Measurements from ENCODE around the gene HNRNPR. TPM values are rescaled to one million over a fixed set of nuclear protein-coding genes. Genes with fewer than 3 reads are reported as not detected.

HNRNPR gene
- total RNA-seq, 6 experiments from 2014 or later = 115 to 147 (median 144) TPM

DNA sequence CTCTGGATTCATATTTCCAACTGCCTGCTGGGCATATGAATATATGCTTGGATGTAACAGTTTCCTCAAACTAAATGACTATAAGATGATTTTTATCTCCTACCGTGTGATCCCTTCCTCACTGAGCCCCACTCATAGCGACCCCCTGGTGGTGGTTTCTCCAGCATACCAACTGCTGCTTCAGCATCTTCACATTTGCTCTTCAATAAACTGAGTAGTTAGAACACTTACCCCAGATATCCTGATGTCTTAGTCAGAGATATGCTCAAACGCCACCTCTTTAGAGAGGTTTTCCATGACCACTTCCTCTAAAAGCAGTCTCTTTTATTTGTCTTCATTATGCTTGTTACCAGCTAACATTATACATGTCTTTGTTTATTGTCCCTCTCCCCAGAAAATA, 10.2 kb upstream of the HNRNPR start:
- no peak overlapping the region for H3K27ac Mint-ChIP-seq
- TF ChIP-seq, protein P1, sequence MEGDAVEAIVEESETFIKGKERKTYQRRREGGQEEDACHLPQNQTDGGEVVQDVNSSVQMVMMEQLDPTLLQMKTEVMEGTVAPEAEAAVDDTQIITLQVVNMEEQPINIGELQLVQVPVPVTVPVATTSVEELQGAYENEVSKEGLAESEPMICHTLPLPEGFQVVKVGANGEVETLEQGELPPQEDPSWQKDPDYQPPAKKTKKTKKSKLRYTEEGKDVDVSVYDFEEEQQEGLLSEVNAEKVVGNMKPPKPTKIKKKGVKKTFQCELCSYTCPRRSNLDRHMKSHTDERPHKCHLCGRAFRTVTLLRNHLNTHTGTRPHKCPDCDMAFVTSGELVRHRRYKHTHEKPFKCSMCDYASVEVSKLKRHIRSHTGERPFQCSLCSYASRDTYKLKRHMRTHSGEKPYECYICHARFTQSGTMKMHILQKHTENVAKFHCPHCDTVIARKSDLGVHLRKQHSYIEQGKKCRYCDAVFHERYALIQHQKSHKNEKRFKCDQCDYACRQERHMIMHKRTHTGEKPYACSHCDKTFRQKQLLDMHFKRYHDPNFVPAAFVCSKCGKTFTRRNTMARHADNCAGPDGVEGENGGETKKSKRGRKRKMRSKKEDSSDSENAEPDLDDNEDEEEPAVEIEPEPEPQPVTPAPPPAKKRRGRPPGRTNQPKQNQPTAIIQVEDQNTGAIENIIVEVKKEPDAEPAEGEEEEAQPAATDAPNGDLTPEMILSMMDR (IDR thresholded peaks at IDR 0.05) = peak; percentile 39; the same call in 1 of the 2 replicates
- peaks cover 28% of the 10 kb centered on the region for H3K36me3 Mint-ChIP-seq (ENCODE audit: low read depth)
- H3K27me3 Mint-ChIP-seq (ENCODE audit: insufficient read depth) = no peaks in the 10 kb centered on the region
- H3K4me3 Mint-ChIP-seq = no peak overlapping the region
- DNase-seq = no peak
- H3K9me3 Mint-ChIP-seq = peaks cover 14% of the 10 kb centered on the region
- H3K4me1 Mint-ChIP-seq (ENCODE audit: low read depth) = peaks cover 4% of the 10 kb centered on the region; the same call in 1 of the 2 replicates

DNA sequence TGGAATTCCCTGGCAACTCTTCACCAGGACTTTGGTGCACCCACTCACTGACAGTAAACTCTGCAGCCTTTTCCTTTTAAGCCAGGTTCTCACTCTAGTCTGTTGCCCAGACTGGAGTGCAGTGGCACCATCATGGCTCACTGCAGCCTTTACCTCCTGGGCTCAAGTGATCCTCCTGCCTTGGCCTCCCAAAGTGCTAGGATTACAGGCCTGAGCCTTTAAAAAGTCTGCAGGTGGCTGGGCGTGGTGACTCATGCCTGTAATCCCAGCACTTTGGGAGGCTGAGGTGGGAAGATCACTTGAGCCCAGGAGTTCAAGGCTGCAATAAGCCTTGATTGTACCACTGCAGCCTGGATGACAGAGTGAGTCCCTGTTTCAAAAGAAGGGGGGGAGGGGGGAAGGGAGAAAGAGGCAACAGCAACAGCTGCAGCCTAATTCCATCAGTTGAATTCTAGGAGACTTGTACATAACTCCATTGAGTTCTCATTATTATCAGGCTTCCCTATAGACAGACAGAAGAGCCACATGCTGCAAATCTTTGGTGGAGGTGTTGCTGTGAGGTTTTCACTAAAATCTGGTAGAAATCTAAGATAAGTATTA, 8.1 kb upstream of the HNRNPR start:
- TF ChIP-seq, protein P1 (IDR thresholded peaks at IDR 0.05) = no peak
- no peaks in the 10 kb centered on the region for H3K4me1 Mint-ChIP-seq (ENCODE audit: low read depth)
- H3K36me3 Mint-ChIP-seq (ENCODE audit: low read depth) = peaks cover 10% of the 10 kb centered on the region; the same call in 1 of the 2 replicates
- no peak overlapping the region for H3K27ac Mint-ChIP-seq
- no peaks in the 10 kb centered on the region; the same call in none of the 2 replicates for H3K27me3 Mint-ChIP-seq (ENCODE audit: insufficient read depth)
- H3K4me3 Mint-ChIP-seq = no peak overlapping the region
- DNase-seq = no peak
- H3K9me3 Mint-ChIP-seq = no peaks in the 10 kb centered on the region

DNA sequence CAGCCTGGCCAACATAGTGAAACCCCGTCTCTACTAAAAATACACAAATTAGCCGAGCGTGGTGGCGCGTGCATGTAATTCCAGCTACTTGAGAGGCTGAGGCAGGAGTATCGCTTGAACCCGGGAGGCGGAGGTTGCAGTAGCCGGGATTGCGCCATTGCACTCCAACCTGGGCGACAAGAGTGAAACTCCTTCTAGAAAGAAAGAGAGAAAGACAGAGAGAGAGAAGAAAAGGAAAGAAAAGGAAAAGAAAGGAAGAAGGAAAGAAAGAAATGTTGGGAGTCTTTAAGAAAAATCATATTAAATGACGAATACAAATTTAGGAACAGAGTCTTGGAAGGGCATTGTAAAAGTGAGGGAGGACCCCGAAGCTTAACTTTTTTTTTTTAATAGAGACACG, 1.8 kb upstream of the HNRNPR start:
- Mint-ChIP-seq H3K27ac (peak overlapping the region; percentile 43), H3K9me3 (no peaks in the 10 kb centered on the region), H3K4me1 (ENCODE audit: low read depth) (peaks cover 26% of the 10 kb centered on the region), H3K27me3 (ENCODE audit: insufficient read depth) (no peaks in the 10 kb centered on the region; the same call in none of the 2 replicates), H3K4me3 (no peak overlapping the region), H3K36me3 (ENCODE audit: low read depth) (peaks cover 17% of the 10 kb centered on the region)
- DNase-seq = no peak
- TF ChIP-seq, protein P1 (IDR thresholded peaks at IDR 0.05) = no peak

DNA sequence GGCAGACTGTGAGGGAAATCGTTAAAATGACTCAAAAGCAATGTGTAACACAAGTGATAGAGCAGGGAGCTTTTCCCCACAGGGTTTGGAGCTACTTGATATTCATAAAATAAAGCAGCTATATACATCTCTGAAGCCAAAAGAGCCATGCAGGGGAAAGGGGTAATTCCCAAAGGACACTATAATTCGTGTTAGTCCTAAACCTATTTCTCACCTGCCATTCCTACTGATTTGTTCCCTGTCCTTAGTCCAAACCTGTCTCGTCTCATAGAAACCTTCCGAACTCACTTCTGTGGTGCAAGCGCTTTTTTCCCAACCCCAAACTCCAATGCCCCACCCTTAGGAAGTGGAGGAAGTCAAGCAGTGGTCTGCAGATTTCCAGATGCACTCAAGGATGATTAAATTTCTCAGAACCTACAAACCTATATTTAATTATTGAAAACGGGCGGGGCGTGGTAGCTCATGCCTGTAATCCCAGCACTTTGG, 946 bp upstream of the HNRNPR start:
- H3K4me1 Mint-ChIP-seq (ENCODE audit: low read depth) = peaks cover 35% of the 10 kb centered on the region
- H3K9me3 Mint-ChIP-seq = no peaks in the 10 kb centered on the region
- peak overlapping the region; percentile 99 for H3K27ac Mint-ChIP-seq
- TF ChIP-seq, protein P1 (IDR thresholded peaks at IDR 0.05) = no peak
- H3K36me3 Mint-ChIP-seq (ENCODE audit: low read depth) = peaks cover 17% of the 10 kb centered on the region
- no peaks in the 10 kb centered on the region; the same call in none of the 2 replicates for H3K27me3 Mint-ChIP-seq (ENCODE audit: insufficient read depth)
- DNase-seq = no peak
- peak overlapping the region; percentile 95 for H3K4me3 Mint-ChIP-seq

DNA sequence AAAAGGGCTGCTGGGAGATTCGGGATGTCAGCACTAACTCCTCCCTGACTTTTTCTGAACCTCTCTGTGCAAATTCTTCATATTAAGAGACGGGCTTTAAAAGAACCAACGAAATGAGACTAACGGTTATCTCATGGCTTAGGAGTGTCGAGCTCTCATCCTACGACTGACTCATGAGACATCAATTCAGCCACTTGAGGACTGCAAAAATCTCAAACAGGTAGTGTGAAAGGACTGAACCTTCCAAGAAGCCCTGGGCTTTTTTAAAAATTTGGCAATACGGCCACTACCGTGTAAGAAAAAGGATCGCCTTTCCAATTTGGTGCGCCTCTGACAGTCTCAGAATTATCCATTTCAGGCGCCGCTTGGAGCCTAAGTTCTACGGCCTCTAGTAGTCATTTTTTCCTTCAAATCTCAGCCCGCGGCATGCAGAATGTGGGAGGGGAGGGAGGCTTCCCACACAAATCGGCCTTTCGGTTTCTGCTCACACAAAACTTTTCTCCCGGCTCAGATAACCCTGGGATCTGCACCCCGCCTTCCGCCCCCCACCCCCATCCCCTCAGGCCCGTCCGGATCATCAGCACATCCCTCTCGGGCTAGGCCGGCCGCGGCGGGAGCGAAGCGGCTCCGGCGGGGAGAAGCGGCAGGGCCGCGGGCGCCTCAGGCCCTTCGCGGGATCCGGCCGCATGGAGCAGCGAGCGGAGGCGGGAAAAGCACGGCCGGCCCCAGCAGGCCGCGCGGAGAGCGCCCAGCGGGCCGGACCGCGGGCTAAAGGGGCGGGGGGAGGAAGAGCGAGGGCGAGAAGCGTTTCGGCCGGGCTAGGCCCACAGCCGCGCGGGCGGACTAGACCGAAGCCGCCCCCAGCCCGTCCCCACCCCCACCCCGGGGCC, 618 bp downstream of the HNRNPR start:
- peaks cover 49% of the 10 kb centered on the region for H3K4me1 Mint-ChIP-seq (ENCODE audit: low read depth)
- TF ChIP-seq, protein P1 (IDR thresholded peaks at IDR 0.05) = no peak
- no peaks in the 10 kb centered on the region for H3K9me3 Mint-ChIP-seq
- peaks cover 27% of the 10 kb centered on the region for H3K36me3 Mint-ChIP-seq (ENCODE audit: low read depth)
- DNase-seq = peak; percentile 80
- no peaks in the 10 kb centered on the region; the same call in none of the 2 replicates for H3K27me3 Mint-ChIP-seq (ENCODE audit: insufficient read depth)
- peak overlapping the region; percentile 96 for H3K27ac Mint-ChIP-seq
- peak overlapping the region; percentile 95 for H3K4me3 Mint-ChIP-seq

All from HFFc6 (cell line).